HEK293 (cell line): ENCODE measurements around the gene PSRC1.
A peak's percentile ranks its signal among the peaks of the same experiment; 100 is the strongest.

ENCODE experiments used
- CTCF ChIA-PET: fragments of 350-600 bp; formaldehyde crosslinking; extraction: SDS; loops from one replicate; lab custom pipeline; 2021; ENCODE audit warnings: antibody characterized with exemption; lab: Yijun Ruan, JAX
- POLR2A ChIA-PET: fragments of 300-600 bp; formaldehyde crosslinking; extraction: SDS; loops from one replicate; lab custom pipeline; 2020; ENCODE audit warnings: antibody characterized with exemption, inconsistent platforms; lab: Yijun Ruan, JAX
- H3K27ac ChIP-seq: fragments of 200-500 bp; sonication (Bioruptor generic); 2 replicates; pipeline ENCODE4 v1.5.1; 2014; ENCODE audit warnings: low read depth, low read length, control low read depth, inconsistent platforms; ENCODE audit errors: extremely low read depth
- H3K36me3 ChIP-seq, 2 experiments: fragments of 200-500 bp in 1 of 2; sonication (Bioruptor generic) in 1 of 2; 1 replicate in 1 of 2; 2 replicates in 1 of 2; pipeline ENCODE4 v1.5.1; 2014 to 2017; ENCODE audit warnings: inconsistent platforms in 2 of 2, low read length in 2 of 2; ENCODE audit not compliant: control insufficient read depth in 2 of 2, insufficient read depth in 1 of 2
- H3K4me1 ChIP-seq: fragments of 200-500 bp; sonication (Bioruptor generic); 2 replicates; pipeline ENCODE4 v1.5.1; 2014; ENCODE audit warnings: mild to moderate bottlenecking, low read length, inconsistent platforms; ENCODE audit not compliant: control insufficient read depth, insufficient read depth
- H3K4me3 ChIP-seq: 2 replicates; pipeline ENCODE4 v1.5.1; 2011; ENCODE audit warnings: low read depth, mild to moderate bottlenecking, control low read depth, low read length, moderate library complexity
- H3K9me3 ChIP-seq: fragments of 200-500 bp; sonication (Bioruptor generic); 2 replicates; pipeline ENCODE4 v1.5.1; 2014; ENCODE audit warnings: low read depth, low read length, inconsistent platforms; ENCODE audit not compliant: control insufficient read depth, insufficient read depth
- GLIS1 ChIP-seq: fragments of 450-650 bp; formaldehyde crosslinking; IDR thresholded peaks from 2 replicates; pipeline ENCODE4 v1.5.1; 2016; ENCODE audit warnings: missing biosample characterization, missing genetic modification characterization
- PRDM1 ChIP-seq: fragments of 450-650 bp; formaldehyde crosslinking; IDR thresholded peaks from 2 replicates; pipeline ENCODE4; 2016; ENCODE audit warnings: missing biosample characterization, missing genetic modification characterization
- SP7 ChIP-seq: fragments of 450-650 bp; formaldehyde crosslinking; IDR thresholded peaks from 2 replicates; pipeline ENCODE4 v1.5.1; 2016; ENCODE audit warnings: missing biosample characterization, missing genetic modification characterization
- TRIM28 ChIP-seq: IDR thresholded peaks from 2 replicates; pipeline ENCODE4 v1.6.1; 2011; ENCODE audit warnings: low read length, control low read depth, borderline replicate concordance
- ZBTB1 ChIP-seq: fragments of 450-650 bp; formaldehyde crosslinking; IDR thresholded peaks from 2 replicates; pipeline ENCODE4 v1.5.1; 2016; ENCODE audit warnings: missing biosample characterization, missing genetic modification characterization
- ZFHX2 ChIP-seq: fragments of 450-650 bp; formaldehyde crosslinking; conservative IDR thresholded peaks from 2 replicates; pipeline ENCODE4 v1.5.1; 2016; ENCODE audit warnings: missing biosample characterization, missing genetic modification characterization
- ZFP37 ChIP-seq: fragments of 450-650 bp; formaldehyde crosslinking; IDR thresholded peaks from 2 replicates; pipeline ENCODE4 v1.5.1; 2016; ENCODE audit warnings: missing biosample characterization, missing genetic modification characterization
- ZNF324 ChIP-seq: fragments of 450-650 bp; formaldehyde crosslinking; IDR thresholded peaks from 2 replicates; pipeline ENCODE4 v1.5.1; 2016; ENCODE audit warnings: missing biosample characterization, missing genetic modification characterization
- ZNF530 ChIP-seq: fragments of 450-650 bp; formaldehyde crosslinking; IDR thresholded peaks from 2 replicates; pipeline ENCODE4 v1.5.1; 2016; ENCODE audit warnings: low read depth, missing biosample characterization, missing genetic modification characterization
- ZNF555 ChIP-seq: fragments of 450-650 bp; formaldehyde crosslinking; conservative IDR thresholded peaks from 2 replicates; pipeline ENCODE4 v1.5.1; 2017; ENCODE audit warnings: missing biosample characterization, mild to moderate bottlenecking, missing genetic modification characterization, inconsistent platforms
- ZNF596 ChIP-seq: fragments of 450-650 bp; IDR thresholded peaks from 2 replicates; pipeline ENCODE4 v1.5.0; 2018; ENCODE audit warnings: missing biosample characterization, mild to moderate bottlenecking, missing genetic modification characterization, moderate library complexity
- ZNF660 ChIP-seq: fragments of 450-650 bp; IDR thresholded peaks from 2 replicates; pipeline ENCODE4 v1.5.1; 2018; ENCODE audit warnings: missing biosample characterization, mild to moderate bottlenecking, missing genetic modification characterization
- ZNF664 ChIP-seq: fragments of 450-650 bp; formaldehyde crosslinking; IDR thresholded peaks from 2 replicates; pipeline ENCODE4 v1.5.1; 2016; ENCODE audit warnings: missing biosample characterization, missing genetic modification characterization
- TF ChIP-seq, protein P1 (sequence below): fragments of 450-650 bp; formaldehyde crosslinking; IDR thresholded peaks from 2 replicates; pipeline ENCODE4 v1.5.1; 2016; ENCODE audit warnings: missing biosample characterization, missing genetic modification characterization
- TF ChIP-seq, protein P2 (sequence below): fragments of 450-650 bp; formaldehyde crosslinking; IDR thresholded peaks from 2 replicates; pipeline ENCODE4 v1.5.1; 2016; ENCODE audit warnings: missing biosample characterization, missing genetic modification characterization
- TF ChIP-seq, protein P3 (sequence below): sonication (generic); formaldehyde crosslinking; IDR thresholded peaks from 2 replicates; pipeline ENCODE4 v1.8.1; 2022; ENCODE audit warnings: mild to moderate bottlenecking, moderate library complexity, missing genetic modification reagents
- TF ChIP-seq, protein P4 (sequence below): fragments of 450-650 bp; formaldehyde crosslinking; IDR thresholded peaks from 2 replicates; pipeline ENCODE4 v1.5.1; 2016; ENCODE audit warnings: missing biosample characterization, missing genetic modification characterization
- TF ChIP-seq, protein P5 (sequence below): fragments of 450-650 bp; formaldehyde crosslinking; IDR thresholded peaks from 2 replicates; pipeline ENCODE4 v1.5.1; 2016; ENCODE audit warnings: missing biosample characterization, missing genetic modification characterization

PSRC1 gene

DNA sequence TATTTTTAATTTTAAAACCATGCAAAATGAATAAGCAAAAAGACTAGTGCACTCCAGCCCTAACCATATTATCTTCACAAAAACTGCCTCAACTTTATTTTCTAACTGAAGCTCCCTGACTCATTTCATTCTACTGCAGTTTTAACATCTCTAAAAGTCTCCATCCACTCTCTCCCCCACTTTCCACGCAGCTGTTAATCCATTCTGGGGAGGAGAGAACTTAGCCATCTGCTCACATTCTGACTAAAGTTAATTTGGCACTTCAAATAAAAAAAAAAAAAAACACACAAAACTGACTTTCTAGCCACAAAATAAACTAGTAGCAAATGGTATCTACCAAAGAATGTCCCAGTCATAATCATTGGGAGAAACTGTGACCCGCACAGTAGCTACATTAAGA, 29.3 kb upstream of the PSRC1 start:
- H3K9me3 ChIP-seq, result no peaks in the 10 kb centered on the region
- H3K4me3 ChIP-seq, result no peak overlapping the region
- no peak overlapping the region for H3K27ac ChIP-seq
- ChIA-PET POLR2A (interaction anchor here (0.7 to 1.6 kb wide), 2 partner anchors 86 to 105 kb away, joined by 3 to 4 read pairs; partner anchors contain the start of gene SORT1), CTCF (interaction anchor here (0.5 to 1.2 kb wide), 4 partner anchors 14 to 221 kb away, joined by 3 to 5 read pairs (median 4); partner anchors contain the start of gene PSRC1)
- H3K4me1 ChIP-seq, result 0 out of 2 replicates have a peak, but pooled peaks cover 2% of the 10 kb centered on the region
- TF ChIP-seq ZBTB1 (no peak), ZNF664 (tag by site-specific recombination) (no peak), PRDM1 (tag by site-specific recombination) (0 out of 2 replicates have a peak, but pooled peaks have one; percentile 7), ZFP37 (tag by site-specific recombination) (no peak)
- peaks cover 8 to 59% of the 10 kb centered on the region in 2 experiments; a peak in 2 of 3 replicates for H3K36me3 ChIP-seq

DNA sequence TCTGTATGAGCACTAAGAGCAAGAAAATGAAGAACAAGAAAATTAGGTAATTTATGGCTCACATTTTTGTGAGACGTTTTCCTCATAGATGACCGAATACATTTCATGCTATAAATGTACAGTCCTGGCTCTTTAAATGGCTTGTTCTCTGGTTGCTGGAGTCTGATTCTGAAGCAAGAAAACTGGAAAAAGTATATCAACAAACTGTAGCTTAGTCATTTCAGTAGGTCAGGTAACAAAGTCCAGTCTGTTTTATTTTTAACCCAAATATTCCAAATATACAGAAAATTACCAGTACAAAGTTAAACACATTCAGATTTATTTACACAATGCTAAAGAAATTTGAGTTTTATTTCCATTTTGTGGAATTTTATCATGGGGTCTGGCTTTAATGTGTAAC, 26.4 kb upstream of the PSRC1 start:
- Histone ChIP-seq H3K36me3 (peaks cover 0 to 32% of the 10 kb centered on the region in 2 experiments; a peak in 1 of 3 replicates), H3K9me3 (no peaks in the 10 kb centered on the region), H3K4me3 (no peak overlapping the region), H3K4me1 (0 out of 2 replicates have a peak, but pooled peaks cover 2% of the 10 kb centered on the region), H3K27ac (no peak overlapping the region)
- ChIA-PET CTCF (interaction anchor here (0.8 kb wide), 1 partner anchor 31 kb away, joined by 3 read pairs; no protein-coding TSS in a partner anchor), POLR2A (no interaction called here)
- TF ChIP-seq ZNF596 (no peak), ZNF555 (tag by site-specific recombination) (no peak), ZBTB1 (no peak)
- TF ChIP-seq, protein P1, sequence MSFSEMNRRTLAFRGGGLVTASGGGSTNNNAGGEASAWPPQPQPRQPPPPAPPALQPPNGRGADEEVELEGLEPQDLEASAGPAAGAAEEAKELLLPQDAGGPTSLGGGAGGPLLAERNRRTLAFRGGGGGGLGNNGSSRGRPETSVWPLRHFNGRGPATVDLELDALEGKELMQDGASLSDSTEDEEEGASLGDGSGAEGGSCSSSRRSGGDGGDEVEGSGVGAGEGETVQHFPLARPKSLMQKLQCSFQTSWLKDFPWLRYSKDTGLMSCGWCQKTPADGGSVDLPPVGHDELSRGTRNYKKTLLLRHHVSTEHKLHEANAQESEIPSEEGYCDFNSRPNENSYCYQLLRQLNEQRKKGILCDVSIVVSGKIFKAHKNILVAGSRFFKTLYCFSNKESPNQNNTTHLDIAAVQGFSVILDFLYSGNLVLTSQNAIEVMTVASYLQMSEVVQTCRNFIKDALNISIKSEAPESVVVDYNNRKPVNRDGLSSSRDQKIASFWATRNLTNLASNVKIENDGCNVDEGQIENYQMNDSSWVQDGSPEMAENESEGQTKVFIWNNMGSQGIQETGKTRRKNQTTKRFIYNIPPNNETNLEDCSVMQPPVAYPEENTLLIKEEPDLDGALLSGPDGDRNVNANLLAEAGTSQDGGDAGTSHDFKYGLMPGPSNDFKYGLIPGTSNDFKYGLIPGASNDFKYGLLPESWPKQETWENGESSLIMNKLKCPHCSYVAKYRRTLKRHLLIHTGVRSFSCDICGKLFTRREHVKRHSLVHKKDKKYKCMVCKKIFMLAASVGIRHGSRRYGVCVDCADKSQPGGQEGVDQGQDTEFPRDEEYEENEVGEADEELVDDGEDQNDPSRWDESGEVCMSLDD, result no peak

DNA sequence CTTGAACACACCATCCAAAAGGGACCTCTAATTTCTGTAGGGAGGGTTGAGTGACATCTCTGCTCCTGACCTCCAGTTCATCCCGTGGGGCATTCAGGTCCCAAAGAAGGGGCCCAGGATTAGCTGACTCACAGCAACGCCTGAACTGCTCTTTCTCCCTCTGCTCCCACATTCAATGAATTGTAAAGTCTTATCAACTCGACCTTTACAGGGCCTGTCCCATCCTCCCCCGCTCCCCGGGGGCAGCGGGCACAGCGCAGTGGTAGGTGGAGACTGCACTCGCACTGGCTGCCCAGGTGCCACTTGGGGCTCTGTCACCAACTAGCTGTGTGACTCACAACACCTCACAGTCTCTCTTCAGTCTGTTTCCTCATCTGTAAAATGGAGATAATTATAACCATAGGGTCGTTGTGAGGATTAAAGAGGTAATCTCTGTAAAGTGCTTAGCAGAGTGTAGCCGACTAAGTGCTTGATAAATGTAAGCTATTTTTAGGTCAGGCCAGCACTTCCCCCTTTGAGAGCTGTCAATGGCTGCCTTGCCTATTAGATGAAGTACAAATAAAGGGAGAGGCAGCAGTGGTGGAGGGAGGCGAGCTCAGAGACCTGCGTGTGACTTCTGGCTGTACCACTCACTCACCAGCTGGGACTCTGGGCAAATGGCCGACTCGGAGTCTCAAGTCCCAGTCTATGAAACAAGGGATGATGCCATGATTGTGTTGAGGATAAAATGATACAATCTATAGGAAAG, 24.5 kb upstream of the PSRC1 start:
- CTCF ChIA-PET, result interaction anchor here (0.7 to 2.2 kb wide), 4 partner anchors 9 to 138 kb away, joined by 3 to 11 read pairs (median 3); partner anchors contain the start of gene SORT1
- no peak overlapping the region for H3K27ac ChIP-seq
- H3K4me3 ChIP-seq, result no peak overlapping the region

More for the DNA sequence above, 24.5 kb upstream of the PSRC1 start:
- Histone ChIP-seq H3K9me3 (no peaks in the 10 kb centered on the region), H3K4me1 (0 out of 2 replicates have a peak, but pooled peaks cover 2% of the 10 kb centered on the region), H3K36me3 (peaks cover 0 to 17% of the 10 kb centered on the region in 2 experiments; a peak in 1 of 3 replicates)
- TF ChIP-seq GLIS1 (tag by site-specific recombination) (peak; percentile 46; the same call in 1 of the 2 replicates), ZNF324 (tag by site-specific recombination) (no peak), ZNF530 (tag by site-specific recombination) (no peak), TRIM28 (peak; percentile 50; the same call in 1 of the 2 replicates), ZFHX2 (tag by site-specific recombination) (peak; percentile 22; the same call in 1 of the 2 replicates), SP7 (peak; percentile 99), ZNF660 (tag by site-specific recombination) (0 out of 2 replicates have a peak, but pooled peaks have one; percentile 57)
- TF ChIP-seq, protein P2, sequence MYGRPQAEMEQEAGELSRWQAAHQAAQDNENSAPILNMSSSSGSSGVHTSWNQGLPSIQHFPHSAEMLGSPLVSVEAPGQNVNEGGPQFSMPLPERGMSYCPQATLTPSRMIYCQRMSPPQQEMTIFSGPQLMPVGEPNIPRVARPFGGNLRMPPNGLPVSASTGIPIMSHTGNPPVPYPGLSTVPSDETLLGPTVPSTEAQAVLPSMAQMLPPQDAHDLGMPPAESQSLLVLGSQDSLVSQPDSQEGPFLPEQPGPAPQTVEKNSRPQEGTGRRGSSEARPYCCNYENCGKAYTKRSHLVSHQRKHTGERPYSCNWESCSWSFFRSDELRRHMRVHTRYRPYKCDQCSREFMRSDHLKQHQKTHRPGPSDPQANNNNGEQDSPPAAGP (tag by site-specific recombination), result 0 out of 2 replicates have a peak, but pooled peaks have one; percentile 2
- TF ChIP-seq, protein P3, sequence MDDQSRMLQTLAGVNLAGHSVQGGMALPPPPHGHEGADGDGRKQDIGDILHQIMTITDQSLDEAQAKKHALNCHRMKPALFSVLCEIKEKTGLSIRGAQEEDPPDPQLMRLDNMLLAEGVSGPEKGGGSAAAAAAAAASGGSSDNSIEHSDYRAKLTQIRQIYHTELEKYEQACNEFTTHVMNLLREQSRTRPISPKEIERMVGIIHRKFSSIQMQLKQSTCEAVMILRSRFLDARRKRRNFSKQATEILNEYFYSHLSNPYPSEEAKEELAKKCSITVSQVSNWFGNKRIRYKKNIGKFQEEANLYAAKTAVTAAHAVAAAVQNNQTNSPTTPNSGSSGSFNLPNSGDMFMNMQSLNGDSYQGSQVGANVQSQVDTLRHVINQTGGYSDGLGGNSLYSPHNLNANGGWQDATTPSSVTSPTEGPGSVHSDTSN (CRISPR knock-in tag), result no peak
- TF ChIP-seq, protein P4, sequence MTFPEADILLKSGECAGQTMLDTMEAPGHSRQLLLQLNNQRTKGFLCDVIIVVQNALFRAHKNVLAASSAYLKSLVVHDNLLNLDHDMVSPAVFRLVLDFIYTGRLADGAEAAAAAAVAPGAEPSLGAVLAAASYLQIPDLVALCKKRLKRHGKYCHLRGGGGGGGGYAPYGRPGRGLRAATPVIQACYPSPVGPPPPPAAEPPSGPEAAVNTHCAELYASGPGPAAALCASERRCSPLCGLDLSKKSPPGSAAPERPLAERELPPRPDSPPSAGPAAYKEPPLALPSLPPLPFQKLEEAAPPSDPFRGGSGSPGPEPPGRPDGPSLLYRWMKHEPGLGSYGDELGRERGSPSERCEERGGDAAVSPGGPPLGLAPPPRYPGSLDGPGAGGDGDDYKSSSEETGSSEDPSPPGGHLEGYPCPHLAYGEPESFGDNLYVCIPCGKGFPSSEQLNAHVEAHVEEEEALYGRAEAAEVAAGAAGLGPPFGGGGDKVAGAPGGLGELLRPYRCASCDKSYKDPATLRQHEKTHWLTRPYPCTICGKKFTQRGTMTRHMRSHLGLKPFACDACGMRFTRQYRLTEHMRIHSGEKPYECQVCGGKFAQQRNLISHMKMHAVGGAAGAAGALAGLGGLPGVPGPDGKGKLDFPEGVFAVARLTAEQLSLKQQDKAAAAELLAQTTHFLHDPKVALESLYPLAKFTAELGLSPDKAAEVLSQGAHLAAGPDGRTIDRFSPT, result peak; percentile 76
- TF ChIP-seq, protein P5, sequence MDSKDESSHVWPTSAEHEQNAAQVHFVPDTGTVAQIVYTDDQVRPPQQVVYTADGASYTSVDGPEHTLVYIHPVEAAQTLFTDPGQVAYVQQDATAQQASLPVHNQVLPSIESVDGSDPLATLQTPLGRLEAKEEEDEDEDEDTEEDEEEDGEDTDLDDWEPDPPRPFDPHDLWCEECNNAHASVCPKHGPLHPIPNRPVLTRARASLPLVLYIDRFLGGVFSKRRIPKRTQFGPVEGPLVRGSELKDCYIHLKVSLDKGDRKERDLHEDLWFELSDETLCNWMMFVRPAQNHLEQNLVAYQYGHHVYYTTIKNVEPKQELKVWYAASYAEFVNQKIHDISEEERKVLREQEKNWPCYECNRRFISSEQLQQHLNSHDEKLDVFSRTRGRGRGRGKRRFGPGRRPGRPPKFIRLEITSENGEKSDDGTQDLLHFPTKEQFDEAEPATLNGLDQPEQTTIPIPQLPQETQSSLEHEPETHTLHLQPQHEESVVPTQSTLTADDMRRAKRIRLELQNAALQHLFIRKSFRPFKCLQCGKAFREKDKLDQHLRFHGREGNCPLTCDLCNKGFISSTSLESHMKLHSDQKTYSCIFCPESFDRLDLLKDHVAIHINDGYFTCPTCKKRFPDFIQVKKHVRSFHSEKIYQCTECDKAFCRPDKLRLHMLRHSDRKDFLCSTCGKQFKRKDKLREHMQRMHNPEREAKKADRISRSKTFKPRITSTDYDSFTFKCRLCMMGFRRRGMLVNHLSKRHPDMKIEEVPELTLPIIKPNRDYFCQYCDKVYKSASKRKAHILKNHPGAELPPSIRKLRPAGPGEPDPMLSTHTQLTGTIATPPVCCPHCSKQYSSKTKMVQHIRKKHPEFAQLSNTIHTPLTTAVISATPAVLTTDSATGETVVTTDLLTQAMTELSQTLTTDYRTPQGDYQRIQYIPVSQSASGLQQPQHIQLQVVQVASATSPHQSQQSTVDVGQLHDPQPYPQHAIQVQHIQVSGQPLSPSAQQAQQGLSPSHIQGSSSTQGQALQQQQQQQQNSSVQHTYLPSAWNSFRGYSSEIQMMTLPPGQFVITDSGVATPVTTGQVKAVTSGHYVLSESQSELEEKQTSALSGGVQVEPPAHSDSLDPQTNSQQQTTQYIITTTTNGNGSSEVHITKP (tag by site-specific recombination), result 0 out of 2 replicates have a peak, but pooled peaks have one; percentile 14
- POLR2A ChIA-PET, result interaction anchor here (1.4 kb wide), 1 partner anchor 24 kb away, joined by 7 read pairs; the partner anchor contains the start of gene PSRC1
